GM20000 (cell line): Measurements from ENCODE around the gene NSUN2.

Experiments
- DNase-seq: peaks from one replicate; pipeline ENCODE4 v3.0.0; 2012; ENCODE audit warnings: low spot score
- TF ChIP-seq, protein P1 (sequence below): IDR thresholded peaks from 2 replicates; pipeline ENCODE4 v1.5.1; 2012; ENCODE audit warnings: mild to moderate bottlenecking, control low read depth; ENCODE audit errors: extremely low read depth, missing control alignments

The NSUN2 gene

DNA sequence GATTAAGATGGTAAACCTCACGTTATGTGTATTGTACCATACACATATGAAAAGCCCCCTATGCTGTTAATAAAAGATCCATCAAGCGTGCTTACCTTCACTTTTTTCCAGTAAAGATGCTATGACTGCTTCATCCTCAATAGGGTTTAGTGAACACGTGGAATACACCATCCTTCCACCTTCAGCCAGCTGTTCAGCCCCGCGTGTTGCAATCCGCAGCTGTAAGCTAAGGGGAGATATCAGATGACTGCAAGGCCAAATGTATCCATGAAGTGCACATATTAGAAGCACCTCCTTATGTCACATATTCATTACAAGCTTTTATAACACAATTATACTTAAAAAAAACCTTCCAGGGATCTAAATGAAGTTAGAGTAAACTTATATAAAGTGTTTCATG lies 16.2 kb downstream of the NSUN2 start:
- DNase-seq = no peak
- TF ChIP-seq, protein P1, sequence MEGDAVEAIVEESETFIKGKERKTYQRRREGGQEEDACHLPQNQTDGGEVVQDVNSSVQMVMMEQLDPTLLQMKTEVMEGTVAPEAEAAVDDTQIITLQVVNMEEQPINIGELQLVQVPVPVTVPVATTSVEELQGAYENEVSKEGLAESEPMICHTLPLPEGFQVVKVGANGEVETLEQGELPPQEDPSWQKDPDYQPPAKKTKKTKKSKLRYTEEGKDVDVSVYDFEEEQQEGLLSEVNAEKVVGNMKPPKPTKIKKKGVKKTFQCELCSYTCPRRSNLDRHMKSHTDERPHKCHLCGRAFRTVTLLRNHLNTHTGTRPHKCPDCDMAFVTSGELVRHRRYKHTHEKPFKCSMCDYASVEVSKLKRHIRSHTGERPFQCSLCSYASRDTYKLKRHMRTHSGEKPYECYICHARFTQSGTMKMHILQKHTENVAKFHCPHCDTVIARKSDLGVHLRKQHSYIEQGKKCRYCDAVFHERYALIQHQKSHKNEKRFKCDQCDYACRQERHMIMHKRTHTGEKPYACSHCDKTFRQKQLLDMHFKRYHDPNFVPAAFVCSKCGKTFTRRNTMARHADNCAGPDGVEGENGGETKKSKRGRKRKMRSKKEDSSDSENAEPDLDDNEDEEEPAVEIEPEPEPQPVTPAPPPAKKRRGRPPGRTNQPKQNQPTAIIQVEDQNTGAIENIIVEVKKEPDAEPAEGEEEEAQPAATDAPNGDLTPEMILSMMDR = no peak

DNA sequence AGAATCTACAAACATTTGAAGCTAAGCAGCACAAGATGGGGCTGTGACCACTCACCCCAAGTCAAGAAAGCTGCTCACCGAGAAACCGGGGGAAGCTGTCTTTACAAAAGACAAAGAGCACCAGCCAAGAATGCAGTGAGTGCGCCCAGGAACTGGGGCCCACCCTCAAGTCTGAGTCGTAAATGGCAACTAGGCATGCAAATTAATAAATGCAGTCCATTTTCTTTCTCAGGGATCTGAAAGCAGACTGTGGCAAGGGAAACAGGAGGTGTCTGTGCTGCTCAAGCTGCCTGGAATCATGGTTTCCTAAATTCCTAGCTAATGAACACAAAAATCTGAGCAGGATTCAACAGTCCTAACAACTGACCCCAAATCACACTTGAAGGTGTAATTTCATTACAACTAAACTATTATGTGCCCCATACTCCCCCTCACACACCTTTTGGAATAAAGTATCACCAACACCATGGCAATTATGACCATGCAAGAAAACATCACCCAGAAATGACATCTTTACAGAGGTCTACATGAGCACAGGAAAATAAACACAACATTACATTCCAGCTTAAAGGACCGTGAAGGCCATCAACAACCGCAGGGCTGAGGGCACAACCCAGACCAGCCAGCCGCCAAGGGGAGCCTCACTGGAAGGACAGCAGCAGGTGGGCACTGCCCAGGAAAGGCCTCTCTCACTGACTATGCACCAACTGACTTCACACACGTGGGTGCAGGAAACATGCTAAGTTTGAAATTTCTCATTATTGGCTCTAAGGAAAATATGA lies 17.6 kb downstream of the NSUN2 start:
- DNase-seq = no peak
- TF ChIP-seq, protein P1 = no peak

DNA sequence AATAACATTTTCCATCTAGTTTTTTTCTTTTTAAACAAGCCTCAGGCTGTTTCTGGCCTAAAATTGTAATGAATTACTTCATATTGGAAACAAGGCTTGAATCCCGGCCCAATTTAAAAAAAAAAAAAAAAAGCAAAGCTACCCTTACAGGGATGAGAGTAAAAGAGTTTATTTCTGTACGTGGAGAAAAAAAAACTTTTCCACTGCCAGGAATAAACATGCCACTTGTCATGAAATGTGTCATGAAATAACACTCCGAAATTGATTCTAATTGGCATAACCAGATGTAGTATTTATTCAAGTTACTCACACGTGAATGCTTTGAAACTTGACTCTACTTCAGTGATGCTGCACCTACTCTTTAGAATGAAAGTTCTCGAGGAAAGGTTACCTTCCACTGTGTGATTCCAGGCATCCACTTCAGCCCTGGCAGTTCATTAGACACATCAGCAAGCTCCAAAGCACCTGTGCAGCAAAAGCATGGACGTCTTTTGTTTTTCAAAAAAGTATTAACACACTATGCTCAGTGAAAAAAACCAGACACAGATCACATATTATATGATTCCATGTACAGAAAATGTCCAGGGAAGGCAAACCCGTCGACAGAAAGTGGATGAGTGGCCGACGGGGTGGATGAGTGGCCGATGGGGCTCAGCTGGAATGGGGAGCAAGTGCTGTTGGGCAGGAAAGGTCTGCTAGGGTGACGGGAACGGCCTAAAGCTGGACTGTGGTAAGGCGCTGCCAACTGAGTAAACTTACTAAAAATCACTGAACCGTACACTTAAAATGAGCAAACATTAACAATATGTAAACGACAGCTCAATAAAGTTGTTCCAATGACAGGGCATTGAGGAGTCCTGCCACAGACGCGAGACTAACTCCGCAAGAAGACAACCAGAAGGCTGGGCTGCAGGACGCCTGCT lies 21.2 kb downstream of the NSUN2 start:
- no peak for DNase-seq
- TF ChIP-seq, protein P1 = no peak

DNA sequence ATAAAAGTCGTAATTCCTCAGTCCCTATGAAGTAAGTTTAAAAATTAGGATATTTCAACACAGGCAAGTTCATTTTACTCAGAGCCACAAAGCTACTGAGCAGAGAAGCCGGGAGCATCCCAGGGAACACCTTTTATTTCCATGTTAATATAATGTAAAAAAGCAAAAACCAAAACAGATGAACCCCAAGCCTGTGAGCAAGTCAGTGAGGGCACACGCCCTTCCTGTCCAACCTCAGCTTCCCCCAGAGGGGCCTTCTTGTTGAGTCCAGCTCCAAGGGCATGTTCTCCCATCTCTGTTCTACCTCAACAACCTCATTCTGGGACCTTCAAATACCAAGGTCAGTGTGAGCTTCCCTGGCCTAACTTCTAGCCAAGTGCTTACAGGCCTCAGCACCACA lies 24.8 kb downstream of the NSUN2 start:
- TF ChIP-seq, protein P1 = no peak
- no peak for DNase-seq

DNA sequence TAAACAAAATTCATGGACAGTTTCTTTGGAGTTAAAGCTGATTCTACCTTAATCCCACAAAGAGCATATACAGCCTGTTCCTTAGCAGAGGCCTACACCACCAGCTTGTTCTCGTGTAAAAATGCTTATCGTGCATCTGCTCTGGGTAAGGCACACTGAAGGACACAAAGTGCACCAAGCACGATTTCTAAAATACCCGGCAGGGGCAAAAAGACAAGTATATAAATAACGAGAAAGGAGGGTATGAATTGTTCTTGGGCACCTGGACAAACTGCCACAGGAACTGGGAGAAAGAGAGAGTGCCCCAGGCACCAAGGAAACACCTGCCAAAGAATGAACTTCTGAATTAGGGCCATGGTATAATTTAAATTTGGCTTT lies 25.3 kb downstream of the NSUN2 start:
- TF ChIP-seq, protein P1 = no peak
- DNase-seq = no peak

DNA sequence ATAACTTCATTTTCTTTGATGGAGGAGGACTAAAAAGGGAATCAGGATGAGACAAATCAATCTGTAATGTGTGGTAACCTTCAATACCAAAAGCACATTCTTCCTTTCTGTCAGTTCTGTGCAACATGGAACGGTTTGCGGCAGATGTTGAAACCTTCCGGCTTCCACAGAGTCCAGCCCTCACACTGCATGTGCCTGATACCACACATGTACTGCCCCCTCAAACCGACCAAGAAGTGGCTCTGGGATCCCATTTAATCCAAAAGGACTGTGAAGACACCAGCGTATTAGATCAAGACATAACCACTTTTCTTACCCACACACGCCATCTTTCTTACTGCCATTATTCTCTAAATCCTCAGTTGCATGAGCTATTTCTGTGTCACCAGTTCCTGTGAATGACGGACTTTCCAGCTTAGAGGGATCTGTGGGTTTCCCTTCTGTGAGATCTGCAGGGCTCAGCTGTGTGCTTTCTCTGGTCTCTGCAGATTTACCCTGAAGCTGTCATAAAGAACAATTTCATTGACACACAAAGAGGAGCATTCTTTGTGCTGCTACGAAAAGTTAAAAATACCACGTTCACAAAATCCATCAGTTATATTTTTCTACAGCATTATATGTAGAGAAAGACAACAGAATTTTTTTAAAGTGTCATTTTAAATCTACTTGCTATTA lies 25.8 kb downstream of the NSUN2 start:
- TF ChIP-seq, protein P1 = no peak
- no peak for DNase-seq

DNA sequence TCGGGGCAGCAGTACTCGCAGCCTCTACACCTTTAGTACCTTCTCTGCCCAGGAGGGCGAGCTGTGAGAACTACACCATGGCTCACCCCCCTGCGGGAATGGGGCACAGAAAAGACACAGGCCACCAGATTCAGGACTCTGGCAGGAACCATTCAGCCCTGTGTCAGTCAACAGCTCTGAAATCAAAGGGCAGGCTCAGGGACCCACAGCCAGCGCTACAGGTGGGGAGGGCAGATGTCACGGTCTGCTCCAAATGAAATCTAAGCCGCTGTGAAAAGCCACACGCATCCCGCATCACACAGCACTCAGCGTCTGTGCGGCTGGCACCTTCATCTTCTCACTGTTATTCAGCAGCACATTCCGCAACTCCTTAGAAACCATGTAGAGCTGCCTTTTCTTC lies 27.9 kb downstream of the NSUN2 start:
- no peak for DNase-seq
- TF ChIP-seq, protein P1 = no peak
